Stomach (tissue), 9 donors: ENCODE measurements around the gene GRIA3. TPM values are rescaled to one million over a fixed set of nuclear protein-coding genes. Genes with fewer than 3 reads are reported as not detected.
A peak's percentile ranks its signal among the peaks of the same experiment; 100 is the strongest.
"Not testable (repeated sequence)": the region's sequence is repeated elsewhere in the genome, so short reads cannot be mapped to it uniquely, and the experiment has no call there.

Source experiments
- DNase-seq, 2 donors: peaks; one replicate each; pipeline versions ENCODE4 v3.0.0 to v3.0.0-alpha.2; 2013 to 2019
- H3K27ac ChIP-seq, 5 donors: fragments of 200-600 bp in 4 of 5; sonication (generic) in 4 of 5; one replicate each; pipeline ENCODE4 v1.5.1; 2013 to 2019; ENCODE audit warnings: mild to moderate bottlenecking in 1 of 5, moderate library complexity in 1 of 5
- H3K27me3 ChIP-seq, 3 donors: fragments of 200-600 bp; sonication (generic); one replicate each; pipeline ENCODE4 v1.5.1; 2017 to 2019; ENCODE audit warnings: mixed run types in 1 of 3
- H3K36me3 ChIP-seq, 4 donors: fragments of 200-600 bp; sonication (generic); 1 replicate in 3 of 4; 2 replicates in 1 of 4; pipeline ENCODE4 v1.5.1; 2016 to 2019
- H3K4me1 ChIP-seq, 4 donors: fragments of 200-600 bp; sonication (generic); one replicate each; pipeline ENCODE4 v1.5.1; 2016 to 2019
- H3K4me3 ChIP-seq, 4 donors: fragments of 200-600 bp; sonication (generic) in 3 of 4; one replicate each; pipeline ENCODE4 v1.5.1; 2016 to 2019; ENCODE audit warnings: mild to moderate bottlenecking in 1 of 4
- H3K9me3 ChIP-seq, 4 donors: fragments of 200-600 bp; sonication (generic); one replicate each; pipeline ENCODE4 v1.5.1; 2016 to 2019
- CTCF ChIP-seq, 7 experiments: fragments of 450-650 bp in 4 of 7; fragments of 200-600 bp in 3 of 7; sonication (generic) in 3 of 7; IDR thresholded peaks; one replicate each; pipeline ENCODE4 v1.5.1; 2016 to 2019; ENCODE audit warnings: antibody characterized with exemption in 7 of 7, control low read depth in 2 of 7, mild to moderate bottlenecking in 1 of 7
- EP300 ChIP-seq: sonication (generic); formaldehyde crosslinking; IDR thresholded peaks from one replicate; pipeline ENCODE4 v1.6.1; 2017; ENCODE audit warnings: antibody characterized with exemption
- POLR2A ChIP-seq, 4 donors: fragments of 450-650 bp; IDR thresholded peaks; one replicate each; pipeline ENCODE4 v1.6.1; 2016; ENCODE audit warnings: antibody characterized with exemption in 4 of 4, control low read depth in 2 of 4, mild to moderate bottlenecking in 1 of 4, moderate library complexity in 1 of 4
- POLR2AphosphoS5 ChIP-seq, 3 donors: sonication (generic); formaldehyde crosslinking; IDR thresholded peaks; one replicate each; pipeline ENCODE4 v1.6.1; 2016; ENCODE audit warnings: antibody characterized with exemption in 3 of 3
- WGBS, 5 donors: extraction: QIAGEN DNeasy Blood & Tissue Kit in 3 of 5; methylation state at CpG; one replicate each; pipeline versions ENCODE4 v1.1.5 to v1.1.7; 2013 to 2018; 5-methylcytosine and 5-hydroxymethylcytosine counted together
- intact Hi-C: fragments of 100-400 bp; cut with DNase I; formaldehyde crosslinking; loops from one replicate; pipeline ENCODE4 v1.15.1; 2023; ENCODE audit warnings: low total_unique reads
- polyA plus RNA-seq, 3 donors: library from polyadenylated mRNA; stranded (reverse); fragments of 200-250 nt; gene quantifications; one replicate each; pipeline ENCODE4 v1.2.3, GENCODE V29; 2013
- total RNA-seq, 5 donors: library from RNA; depleted of rRNA; stranded (reverse); fragments of >200 nt; gene quantifications; one replicate each; pipeline versions ENCODE4 v1.1.0 to v1.2.3, GENCODE V29; 2014 to 2016
- donor health status: healthy with polysubstance abuse.
- donor health status: Bipolar disorder and iron deficiency.
- donor health status: healthy.

Gene GRIA3
- total and polyA plus RNA-seq, 8 donors, result 0.87 to 4.7 (median 2.1) TPM; not detected in 3

- H3K9me3 ChIP-seq, result no peaks in the 10 kb centered on the region
- H3K4me3 ChIP-seq, result no peak overlapping the region
- WGBS, 5 donors, result 40 to 59% (median 49%) methylated on average over 3 of the region's 3 CpGs
- no peaks in the 10 kb centered on the region for H3K36me3 ChIP-seq
- H3K27ac ChIP-seq, result no peak overlapping the region
- DNase-seq, result peak in 1 of 2 donors; percentile 9
- intact Hi-C loops, result no loop called here
- H3K27me3 ChIP-seq, result no peaks in the 10 kb centered on the region
- no peak for TF ChIP-seq POLR2AphosphoS5 (IDR thresholded peaks at IDR 0.05)
- no peak for TF ChIP-seq POLR2A (IDR thresholded peaks at IDR 0.05)
- no peak for TF ChIP-seq CTCF (IDR thresholded peaks at IDR 0.05)
- TF ChIP-seq EP300, result no peak
- H3K4me1 ChIP-seq, result no peaks in the 10 kb centered on the region
Measured at GRCh38 chrX:123425904-123426303, 241.8 kb downstream of the GRIA3 start.

- no peak overlapping the region for H3K27ac ChIP-seq
Measured at GRCh38 chrX:123432361-123433150, 248.5 kb downstream of the GRIA3 start.

DNA sequence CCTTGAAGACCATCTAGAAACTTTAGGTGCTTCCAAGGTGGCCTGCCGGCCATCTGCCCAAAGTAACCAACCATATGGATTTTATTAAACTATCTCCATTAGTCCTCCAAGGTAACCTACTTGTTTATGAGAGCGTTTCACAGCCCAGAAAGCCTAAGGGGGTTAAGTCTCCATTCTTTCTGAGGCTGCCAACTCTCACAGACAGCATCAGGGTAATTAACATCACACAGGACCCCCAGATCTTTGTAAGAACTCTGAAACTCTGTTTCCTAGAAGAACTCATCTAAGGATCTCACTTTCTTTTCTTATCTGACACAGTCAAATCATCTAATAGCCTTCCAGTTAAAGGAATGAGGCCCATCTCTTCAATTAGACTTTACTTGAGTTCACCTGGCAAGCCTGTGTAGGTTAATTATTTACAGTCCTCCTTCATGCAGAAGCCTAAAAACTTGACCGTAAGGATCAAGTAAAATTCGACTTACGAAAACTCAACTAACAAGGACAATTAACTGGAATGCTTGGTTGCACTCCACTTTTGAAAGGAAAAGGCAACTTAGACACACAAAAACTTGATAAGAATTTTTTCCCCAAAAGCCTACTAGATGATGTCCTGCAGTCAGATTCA lies 252.5 kb downstream of the GRIA3 start:
- no peaks in the 10 kb centered on the region for H3K9me3 ChIP-seq
- H3K4me1 ChIP-seq, result no peaks in the 10 kb centered on the region
- no peak overlapping the region for H3K4me3 ChIP-seq
- intact Hi-C loops, result no loop called here
- H3K36me3 ChIP-seq, result no peaks in the 10 kb centered on the region
- WGBS, 5 donors, result 41 to 72% (median 55%) methylated on average over 5 of the region's 5 CpGs
- TF ChIP-seq POLR2AphosphoS5 (IDR thresholded peaks at IDR 0.05) (no peak), CTCF (IDR thresholded peaks at IDR 0.05) (no peak), POLR2A (IDR thresholded peaks at IDR 0.05) (no peak), EP300 (no peak)
- peak in 1 of 2 donors; percentile 9 for DNase-seq
- H3K27ac ChIP-seq, result no peak overlapping the region
- H3K27me3 ChIP-seq, result no peaks in the 10 kb centered on the region

More at GRCh38 chrX:123432361-123433150, 248.5 kb downstream of the GRIA3 start:
- TF ChIP-seq CTCF (IDR thresholded peaks at IDR 0.05) (no peak), POLR2A (IDR thresholded peaks at IDR 0.05) (no peak), EP300 (no peak), POLR2AphosphoS5 (IDR thresholded peaks at IDR 0.05) (no peak)
- intact Hi-C loops, result no loop called here
- H3K27me3 ChIP-seq, result no peaks in the 10 kb centered on the region
- H3K36me3 ChIP-seq, result no peaks in the 10 kb centered on the region
- H3K9me3 ChIP-seq, result no peaks in the 10 kb centered on the region
- WGBS, 5 donors, result 47 to 63% (median 53%) methylated on average over 4 of the region's 4 CpGs
- no peak overlapping the region for H3K4me3 ChIP-seq
- DNase-seq, result peak; percentile 44 to 80
- H3K4me1 ChIP-seq, result no peaks in the 10 kb centered on the region

GRCh38 chrX:123439926-123440325 lies 255.8 kb downstream of the GRIA3 start:
- DNase-seq, intact Hi-C loops, H3K4me3 ChIP-seq, H3K27ac ChIP-seq, H3K9me3 ChIP-seq, H3K36me3 ChIP-seq, H3K27me3 ChIP-seq, H3K4me1 ChIP-seq: not testable (repeated sequence)
- WGBS, 5 donors, result 61 to 95% (median 90%) methylated on average over 3 of the region's 3 CpGs

DNA sequence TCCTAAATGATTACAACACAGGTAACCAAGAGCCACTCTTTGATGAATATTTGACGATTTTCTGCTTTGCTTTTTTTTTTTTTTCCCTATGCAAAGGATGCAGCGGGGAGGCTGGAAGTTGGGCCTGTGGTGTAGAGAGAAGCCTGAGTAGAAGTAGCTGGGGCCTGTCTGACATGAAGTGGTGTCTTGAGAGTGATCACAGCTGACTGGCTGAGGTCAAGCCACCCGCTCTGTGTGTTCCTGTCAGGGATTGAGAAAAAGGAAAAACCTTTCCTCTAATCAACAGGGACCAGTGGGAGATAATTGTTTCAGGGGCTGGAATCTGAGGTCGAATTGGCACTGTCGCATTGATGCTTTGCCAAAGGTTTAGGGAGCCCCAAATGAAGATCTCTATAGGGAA lies 258.7 kb downstream of the GRIA3 start:
- Histone ChIP-seq H3K9me3 (no peaks in the 10 kb centered on the region), H3K4me3 (no peak overlapping the region), H3K27ac (no peak overlapping the region), H3K36me3 (no peaks in the 10 kb centered on the region), H3K27me3 (no peaks in the 10 kb centered on the region), H3K4me1 (no peaks in the 10 kb centered on the region)
- intact Hi-C loops, result no loop called here
- DNase-seq, result no peak
- WGBS, 5 donors, result 65 to 91% (median 86%) methylated on average over 5 of the region's 5 CpGs
- TF ChIP-seq POLR2AphosphoS5 (IDR thresholded peaks at IDR 0.05), result no peak
- TF ChIP-seq CTCF (IDR thresholded peaks at IDR 0.05), result no peak
- no peak for TF ChIP-seq POLR2A (IDR thresholded peaks at IDR 0.05)
- no peak for TF ChIP-seq EP300
